HCT116 (cell line): ENCODE data around the gene CLEC19A. TPM values are rescaled to one million over a fixed set of nuclear protein-coding genes. Genes with fewer than 3 reads are reported as not detected.
A peak's percentile ranks its signal among the peaks of the same experiment; 100 is the strongest.

Experiments
- ATAC-seq: fragments of 200-7000 bp; cut with Tn5 transposase; 2 replicates; pipeline ENCODE4 v1.9.1; 2020; ENCODE audit warnings: mild to moderate bottlenecking, moderate library complexity
- BruUV-seq: library from RNA; stranded (reverse); fragments of 400-500 nt; replicated peaks from 2 replicates; lab custom pipeline; 2021; lab: Mats Ljungman, UMichigan
- CTCF ChIA-PET: fragments of 300-600 bp; sonication (Branson Sonifier 250); formaldehyde crosslinking; loops from one replicate; lab custom pipeline; 2021; ENCODE audit warnings: antibody characterized with exemption; lab: Charles Lee
- POLR2A ChIA-PET: fragments of 300-600, 350-600 bp; sonication (Branson Sonifier 250); formaldehyde crosslinking; loops from one replicate; lab custom pipeline; 2021; ENCODE audit warnings: antibody characterized with exemption; lab: Charles Lee
- RAD21 ChIA-PET, 2 experiments: fragments of 300-600 bp; sonication (Branson Sonifier 250); formaldehyde crosslinking; loops; one replicate each; lab custom pipeline; 2023; ENCODE audit warnings: low total read pairs in 2 of 2; ENCODE audit not compliant: uncharacterized antibody in 2 of 2, unreplicated experiment in 2 of 2, low non-redundant PET in 1 of 2; lab: Charles Lee
- DNase-seq: peaks from one replicate; pipeline ENCODE4 v3.0.0-alpha.2; 2010; ENCODE audit warnings: low read depth, low spot score
- H2AFZ ChIP-seq: fragments of 200-600 bp; shearing (Covaris generic), sonication (generic); 2 replicates; pipeline ENCODE4 v1.6.1; 2017; ENCODE audit warnings: low read depth, mixed run types, mixed read lengths, antibody characterized with exemption, low read length; ENCODE audit not compliant: poor library complexity, severe bottlenecking
- H3K27ac ChIP-seq: 2 replicates; pipeline ENCODE4 v1.5.1; 2012; ENCODE audit warnings: low read depth, low read length
- H3K27me3 ChIP-seq: fragments of 200-600 bp; sonication (generic); 2 replicates; pipeline ENCODE4 v1.6.1; 2016; ENCODE audit warnings: mixed run types, low read length, mixed read lengths; ENCODE audit not compliant: insufficient read depth
- H3K36me3 ChIP-seq, 2 experiments: fragments of 200-500 bp in 1 of 2; fragments of 200-600 bp in 1 of 2; sonication (Bioruptor generic) in 1 of 2; sonication (generic) in 1 of 2; 2 replicates each; pipeline versions ENCODE4 v1.5.1 to v1.6.1; 2014 to 2016; ENCODE audit warnings: low read length in 2 of 2, inconsistent platforms in 1 of 2, mixed read lengths in 1 of 2, mixed run types in 1 of 2; ENCODE audit not compliant: insufficient read depth in 2 of 2, control insufficient read depth in 1 of 2
- H3K4me1 ChIP-seq, 2 experiments: fragments of 200-600 bp in 1 of 2; sonication (generic) in 1 of 2; 2 replicates each; pipeline versions ENCODE4 v1.5.1 to v1.6.1; 2012 to 2017; ENCODE audit warnings: low read length in 2 of 2, inconsistent platforms in 1 of 2, mild to moderate bottlenecking in 1 of 2, mixed read lengths in 1 of 2, mixed run types in 1 of 2, moderate library complexity in 1 of 2; ENCODE audit not compliant: insufficient read depth in 2 of 2, control insufficient read depth in 1 of 2
- H3K4me2 ChIP-seq: fragments of 200-600 bp; sonication (generic); 2 replicates; pipeline ENCODE4 v1.6.1; 2017; ENCODE audit warnings: mixed run types, low read length, mixed read lengths
- H3K4me3 ChIP-seq, 2 experiments: fragments of 200-600 bp in 1 of 2; sonication (generic) in 1 of 2; replicated peaks in 1 of 2; 2 replicates each; pipeline ENCODE4 v1.5.1; 2011 to 2016; ENCODE audit warnings: low read length in 2 of 2, control low read depth in 1 of 2, low read depth in 1 of 2, mild to moderate bottlenecking in 1 of 2, mixed read lengths in 1 of 2, mixed run types in 1 of 2
- H3K79me2 ChIP-seq: fragments of 200-600 bp; sonication (generic); 2 replicates; pipeline ENCODE4 v1.6.1; 2017; ENCODE audit warnings: mild to moderate bottlenecking, mixed run types, low read length, moderate library complexity, mixed read lengths; ENCODE audit not compliant: insufficient read depth
- H3K9ac ChIP-seq: fragments of 200-600 bp; sonication (generic); 2 replicates; pipeline ENCODE4 v1.6.1; 2016; ENCODE audit warnings: low read length, mixed read lengths
- H3K9me2 ChIP-seq: fragments of 200-600 bp; sonication (generic), shearing (Covaris generic); 2 replicates; pipeline ENCODE4 v1.6.1; 2017; ENCODE audit warnings: mixed run types, mild to moderate bottlenecking, moderate library complexity; ENCODE audit not compliant: insufficient read depth
- H3K9me3 ChIP-seq, 2 experiments: fragments of 200-500 bp in 1 of 2; fragments of 200-600 bp in 1 of 2; sonication (Bioruptor generic) in 1 of 2; sonication (generic) in 1 of 2; 2 replicates each; pipeline ENCODE4 v1.6.1; 2014 to 2017; ENCODE audit warnings: low read length in 2 of 2, mixed read lengths in 2 of 2, inconsistent platforms in 1 of 2, low read depth in 1 of 2, mild to moderate bottlenecking in 1 of 2, mixed run types in 1 of 2, moderate library complexity in 1 of 2; ENCODE audit not compliant: control insufficient read depth in 1 of 2, insufficient read depth in 1 of 2
- H4K20me1 ChIP-seq: fragments of 200-600 bp; sonication (generic), shearing (Covaris generic); 2 replicates; pipeline ENCODE4 v1.6.1; 2017; ENCODE audit warnings: mixed run types, mild to moderate bottlenecking, moderate library complexity; ENCODE audit not compliant: insufficient read depth
- CBX3 ChIP-seq: IDR thresholded peaks from 2 replicates; pipeline ENCODE4 v1.6.1; 2012; ENCODE audit warnings: low read depth
- CEBPB ChIP-seq: IDR thresholded peaks from 2 replicates; pipeline ENCODE4 v1.6.1; 2012; ENCODE audit warnings: low read depth
- EGR1 ChIP-seq: IDR thresholded peaks from 2 replicates; pipeline ENCODE4 v1.6.1; 2012; ENCODE audit warnings: low read depth
- EZH2 ChIP-seq: fragments of 200-600 bp; sonication (generic); IDR thresholded peaks from 2 replicates; pipeline ENCODE4 v1.6.1; 2017; ENCODE audit warnings: antibody characterized with exemption, mixed run types
- EZH2phosphoT487 ChIP-seq: fragments of 200-600 bp; IDR thresholded peaks from 2 replicates; pipeline ENCODE4 v1.6.1; 2018; ENCODE audit warnings: antibody characterized with exemption, borderline replicate concordance
- FOSL1 ChIP-seq: IDR thresholded peaks from 2 replicates; pipeline ENCODE4 v1.6.1; 2012; ENCODE audit warnings: low read depth
- JUND ChIP-seq: IDR thresholded peaks from 2 replicates; pipeline ENCODE4 v1.6.1; 2012
- POLR2A ChIP-seq: IDR thresholded peaks from 2 replicates; pipeline ENCODE4 v1.7.0; 2011; ENCODE audit warnings: borderline replicate concordance; ENCODE audit not compliant: insufficient read depth, insufficient read length; ENCODE audit errors: extremely low read depth
- POLR2AphosphoS5 ChIP-seq: IDR thresholded peaks from 2 replicates; pipeline ENCODE4 v1.6.1; 2011; ENCODE audit warnings: mild to moderate bottlenecking, low read depth, low read length, moderate library complexity
- RAD21 ChIP-seq: IDR thresholded peaks from 2 replicates; pipeline ENCODE4 v1.6.1; 2012; ENCODE audit warnings: low read depth, mild to moderate bottlenecking
- SIN3A ChIP-seq: IDR thresholded peaks from 2 replicates; pipeline ENCODE4 v1.6.1; 2012; ENCODE audit warnings: low read depth
- SRF ChIP-seq: IDR thresholded peaks from 2 replicates; pipeline ENCODE4 v1.6.1; 2012; ENCODE audit warnings: low read depth
- TCF7L2 ChIP-seq: IDR thresholded peaks from 2 replicates; pipeline ENCODE4 v1.7.0; 2011; ENCODE audit warnings: borderline replicate concordance, inconsistent platforms; ENCODE audit not compliant: insufficient read depth, insufficient read length; ENCODE audit errors: extremely low read depth
- YY1 ChIP-seq: IDR thresholded peaks from 2 replicates; pipeline ENCODE4 v1.6.1; 2011; ENCODE audit warnings: low read length, low read depth, moderate library complexity, mild to moderate bottlenecking; ENCODE audit not compliant: insufficient replicate concordance; ENCODE audit errors: extremely low read depth
- ZFX ChIP-seq: fragments of 450-650 bp; IDR thresholded peaks from 2 replicates; pipeline ENCODE4 v1.6.1; 2017
- ZNF274 ChIP-seq: fragments of 200-500 bp; sonication (Bioruptor generic); IDR thresholded peaks from 2 replicates; pipeline ENCODE4 v1.6.1; 2014; ENCODE audit warnings: mild to moderate bottlenecking, low read depth, low read length, inconsistent platforms
- intact Hi-C: fragments of 100-400 bp; cut with micrococcal nuclease; formaldehyde crosslinking; loops from 2 replicates; pipeline ENCODE4 v1.10.0; 2022
- total RNA-seq: library from RNA; stranded (reverse); gene quantifications from one replicate; pipeline ENCODE4 v1.2.1, GENCODE V29; 2021; ENCODE audit not compliant: unreplicated experiment
- TF ChIP-seq, protein P1 (sequence below): IDR thresholded peaks from 2 replicates; pipeline ENCODE4 v1.6.1; 2011; ENCODE audit warnings: mild to moderate bottlenecking, low read length, moderate library complexity; ENCODE audit not compliant: insufficient replicate concordance; ENCODE audit errors: extremely low read depth
- TF ChIP-seq, protein P2 (sequence below): IDR thresholded peaks from 2 replicates; pipeline ENCODE4 v1.6.1; 2012; ENCODE audit warnings: low read depth
- TF ChIP-seq, protein P3 (sequence below), 3 experiments: fragments of 200-600 bp in 1 of 3; sonication (generic) in 1 of 3; IDR thresholded peaks in 2 of 3; conservative IDR thresholded peaks in 1 of 3; 2 replicates each; pipeline ENCODE4 v1.5.1; 2012 to 2017; ENCODE audit warnings: low read depth in 2 of 3, low read length in 2 of 3, antibody characterized with exemption in 1 of 3, borderline replicate concordance in 1 of 3, control low read depth in 1 of 3, mild to moderate bottlenecking in 1 of 3, mixed read lengths in 1 of 3, mixed run types in 1 of 3, moderate library complexity in 1 of 3; ENCODE audit not compliant: insufficient read depth in 1 of 3
- TF ChIP-seq, protein P4 (sequence below): IDR thresholded peaks from 2 replicates; pipeline ENCODE4 v1.6.1; 2012

CLEC19A gene
- total RNA-seq, 1 experiment from 2014 or later = not detected

DNA sequence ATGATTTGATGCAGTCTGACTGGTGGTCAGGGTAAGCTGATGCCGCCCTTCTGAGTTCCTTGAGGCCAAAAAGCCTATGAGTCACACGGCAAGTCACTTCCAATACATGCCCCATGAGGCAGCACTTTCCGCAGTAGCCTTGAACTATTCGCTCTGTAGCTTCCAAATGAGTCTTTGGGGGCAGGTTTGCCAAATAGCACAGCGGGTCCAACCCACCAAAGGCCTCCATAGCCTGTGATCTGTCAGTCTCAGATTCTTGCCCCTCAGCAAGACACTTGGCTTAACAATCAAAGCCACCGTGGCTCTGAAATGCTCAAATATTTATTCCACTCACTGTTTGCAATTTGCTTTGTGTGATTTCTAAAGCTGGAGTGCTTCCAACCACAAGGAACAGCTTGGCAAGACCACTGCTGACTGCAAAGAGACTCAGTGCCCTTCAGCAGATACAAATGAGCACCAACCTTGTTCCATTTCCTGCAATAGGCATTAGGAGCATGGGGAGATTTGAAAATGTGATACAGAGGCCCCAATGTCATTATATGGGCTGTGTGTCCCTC lies 45.4 kb downstream of the CLEC19A start:
- peak overlapping the region; percentile 56 for H3K27ac ChIP-seq
- 0 out of 2 replicates have a peak, but pooled peaks have one; percentile 29 for TF ChIP-seq POLR2AphosphoS5
- no peak for TF ChIP-seq EZH2
- no peak for TF ChIP-seq RAD21
- no peak for TF ChIP-seq ZNF274
- peak; percentile 38; the same call in 1 of the 2 replicates for TF ChIP-seq CEBPB
- no peak for TF ChIP-seq YY1
- TF ChIP-seq, protein P1, sequence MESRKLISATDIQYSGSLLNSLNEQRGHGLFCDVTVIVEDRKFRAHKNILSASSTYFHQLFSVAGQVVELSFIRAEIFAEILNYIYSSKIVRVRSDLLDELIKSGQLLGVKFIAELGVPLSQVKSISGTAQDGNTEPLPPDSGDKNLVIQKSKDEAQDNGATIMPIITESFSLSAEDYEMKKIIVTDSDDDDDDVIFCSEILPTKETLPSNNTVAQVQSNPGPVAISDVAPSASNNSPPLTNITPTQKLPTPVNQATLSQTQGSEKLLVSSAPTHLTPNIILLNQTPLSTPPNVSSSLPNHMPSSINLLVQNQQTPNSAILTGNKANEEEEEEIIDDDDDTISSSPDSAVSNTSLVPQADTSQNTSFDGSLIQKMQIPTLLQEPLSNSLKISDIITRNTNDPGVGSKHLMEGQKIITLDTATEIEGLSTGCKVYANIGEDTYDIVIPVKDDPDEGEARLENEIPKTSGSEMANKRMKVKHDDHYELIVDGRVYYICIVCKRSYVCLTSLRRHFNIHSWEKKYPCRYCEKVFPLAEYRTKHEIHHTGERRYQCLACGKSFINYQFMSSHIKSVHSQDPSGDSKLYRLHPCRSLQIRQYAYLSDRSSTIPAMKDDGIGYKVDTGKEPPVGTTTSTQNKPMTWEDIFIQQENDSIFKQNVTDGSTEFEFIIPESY = no peak
- TF ChIP-seq, protein P2, sequence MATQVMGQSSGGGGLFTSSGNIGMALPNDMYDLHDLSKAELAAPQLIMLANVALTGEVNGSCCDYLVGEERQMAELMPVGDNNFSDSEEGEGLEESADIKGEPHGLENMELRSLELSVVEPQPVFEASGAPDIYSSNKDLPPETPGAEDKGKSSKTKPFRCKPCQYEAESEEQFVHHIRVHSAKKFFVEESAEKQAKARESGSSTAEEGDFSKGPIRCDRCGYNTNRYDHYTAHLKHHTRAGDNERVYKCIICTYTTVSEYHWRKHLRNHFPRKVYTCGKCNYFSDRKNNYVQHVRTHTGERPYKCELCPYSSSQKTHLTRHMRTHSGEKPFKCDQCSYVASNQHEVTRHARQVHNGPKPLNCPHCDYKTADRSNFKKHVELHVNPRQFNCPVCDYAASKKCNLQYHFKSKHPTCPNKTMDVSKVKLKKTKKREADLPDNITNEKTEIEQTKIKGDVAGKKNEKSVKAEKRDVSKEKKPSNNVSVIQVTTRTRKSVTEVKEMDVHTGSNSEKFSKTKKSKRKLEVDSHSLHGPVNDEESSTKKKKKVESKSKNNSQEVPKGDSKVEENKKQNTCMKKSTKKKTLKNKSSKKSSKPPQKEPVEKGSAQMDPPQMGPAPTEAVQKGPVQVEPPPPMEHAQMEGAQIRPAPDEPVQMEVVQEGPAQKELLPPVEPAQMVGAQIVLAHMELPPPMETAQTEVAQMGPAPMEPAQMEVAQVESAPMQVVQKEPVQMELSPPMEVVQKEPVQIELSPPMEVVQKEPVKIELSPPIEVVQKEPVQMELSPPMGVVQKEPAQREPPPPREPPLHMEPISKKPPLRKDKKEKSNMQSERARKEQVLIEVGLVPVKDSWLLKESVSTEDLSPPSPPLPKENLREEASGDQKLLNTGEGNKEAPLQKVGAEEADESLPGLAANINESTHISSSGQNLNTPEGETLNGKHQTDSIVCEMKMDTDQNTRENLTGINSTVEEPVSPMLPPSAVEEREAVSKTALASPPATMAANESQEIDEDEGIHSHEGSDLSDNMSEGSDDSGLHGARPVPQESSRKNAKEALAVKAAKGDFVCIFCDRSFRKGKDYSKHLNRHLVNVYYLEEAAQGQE = no peak
- peak; percentile 71 for TF ChIP-seq CBX3
- peak; percentile 78 for TF ChIP-seq FOSL1
- TF ChIP-seq SRF = peak; percentile 13; the same call in 1 of the 2 replicates
- TF ChIP-seq, protein P3, sequence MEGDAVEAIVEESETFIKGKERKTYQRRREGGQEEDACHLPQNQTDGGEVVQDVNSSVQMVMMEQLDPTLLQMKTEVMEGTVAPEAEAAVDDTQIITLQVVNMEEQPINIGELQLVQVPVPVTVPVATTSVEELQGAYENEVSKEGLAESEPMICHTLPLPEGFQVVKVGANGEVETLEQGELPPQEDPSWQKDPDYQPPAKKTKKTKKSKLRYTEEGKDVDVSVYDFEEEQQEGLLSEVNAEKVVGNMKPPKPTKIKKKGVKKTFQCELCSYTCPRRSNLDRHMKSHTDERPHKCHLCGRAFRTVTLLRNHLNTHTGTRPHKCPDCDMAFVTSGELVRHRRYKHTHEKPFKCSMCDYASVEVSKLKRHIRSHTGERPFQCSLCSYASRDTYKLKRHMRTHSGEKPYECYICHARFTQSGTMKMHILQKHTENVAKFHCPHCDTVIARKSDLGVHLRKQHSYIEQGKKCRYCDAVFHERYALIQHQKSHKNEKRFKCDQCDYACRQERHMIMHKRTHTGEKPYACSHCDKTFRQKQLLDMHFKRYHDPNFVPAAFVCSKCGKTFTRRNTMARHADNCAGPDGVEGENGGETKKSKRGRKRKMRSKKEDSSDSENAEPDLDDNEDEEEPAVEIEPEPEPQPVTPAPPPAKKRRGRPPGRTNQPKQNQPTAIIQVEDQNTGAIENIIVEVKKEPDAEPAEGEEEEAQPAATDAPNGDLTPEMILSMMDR (IDR thresholded peaks at IDR 0.05 in 2 of 3, conservative IDR thresholded peaks at IDR 0.05 in 1 of 3; ENCODE audit: borderline replicate concordance in 1 of 3, insufficient read depth in 1 of 3, low read depth in 2 of 3, low read length in 2 of 3) = peak in 1 of 3 experiments; percentile 11; a peak in 1 of 6 replicates
- TF ChIP-seq SIN3A = no peak
- TF ChIP-seq TCF7L2 = peak; percentile 72
- TF ChIP-seq JUND = peak; percentile 71
- TF ChIP-seq POLR2A = no peak
- TF ChIP-seq, protein P4, sequence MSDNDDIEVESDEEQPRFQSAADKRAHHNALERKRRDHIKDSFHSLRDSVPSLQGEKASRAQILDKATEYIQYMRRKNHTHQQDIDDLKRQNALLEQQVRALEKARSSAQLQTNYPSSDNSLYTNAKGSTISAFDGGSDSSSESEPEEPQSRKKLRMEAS = peak; percentile 58; the same call in 1 of the 2 replicates
- no peak for TF ChIP-seq ZFX
- no peak for TF ChIP-seq EGR1
- no peak for TF ChIP-seq EZH2phosphoT487

More for the DNA sequence above, 45.4 kb downstream of the CLEC19A start:
- Histone ChIP-seq H3K4me2 (peak overlapping the region; percentile 72), H3K9me3 (no peaks in the 10 kb centered on the region), H3K9ac (peak overlapping the region; percentile 54), H3K9me2 (no peaks in the 10 kb centered on the region), H3K4me1 (peaks cover 20 to 27% of the 10 kb centered on the region in 2 experiments), H3K27me3 (no peaks in the 10 kb centered on the region), H3K4me3 (peak overlapping the region in 1 of 2 experiments; percentile 19; a peak in 1 of 4 replicates), H3K36me3 (no peaks in the 10 kb centered on the region), H2AFZ (peak overlapping the region; percentile 94), H3K79me2 (no peaks in the 10 kb centered on the region), H4K20me1 (no peaks in the 10 kb centered on the region)
- CTCF ChIA-PET = interaction anchor here (0.6 to 1.3 kb wide), 4 partner anchors 93 to 172 kb away, joined by 3 to 4 read pairs (median 4); no protein-coding TSS in a partner anchor
- RAD21 ChIA-PET = no interaction called here
- peak; percentile 92 for ATAC-seq
- peak; percentile 65 for DNase-seq
- POLR2A ChIA-PET = no interaction called here
- intact Hi-C loops = no loop called here
- no TSS peak for BruUV-seq
